IMR-90 (cell line): ENCODE measurements around the gene ZFAND2A. TPM values are rescaled to one million over a fixed set of nuclear protein-coding genes. Genes with fewer than 3 reads are reported as not detected.

ENCODE experiments used
- ATAC-seq: fragments of 200-7000 bp; cut with Tn5 transposase; 2 replicates; pipeline ENCODE4 v1.9.1; 2020; ENCODE audit warnings: low read depth, mild to moderate bottlenecking, moderate library complexity
- BruUV-seq: library from RNA; stranded (reverse); fragments of 400-500 nt; replicated peaks from 2 replicates; lab custom pipeline; 2021; lab: Mats Ljungman, UMichigan
- CTCF ChIA-PET: fragments of 300-600 bp; formaldehyde crosslinking; extraction: SDS; loops from one replicate; lab custom pipeline; 2021; ENCODE audit warnings: antibody characterized with exemption; lab: Yijun Ruan, JAX
- POLR2A ChIA-PET: fragments of 300-600 bp; sonication (Branson Sonifier 250); formaldehyde crosslinking; loops from one replicate; lab custom pipeline; 2022; ENCODE audit warnings: antibody characterized with exemption; ENCODE audit not compliant: unreplicated experiment; lab: Charles Lee
- DNase-seq: peaks from one replicate; pipeline ENCODE4 v3.0.0; 2013
- H2AFZ ChIP-seq: replicated peaks from 2 replicates; pipeline ENCODE3; 2013; ENCODE audit warnings: low read length, mild to moderate bottlenecking; ENCODE audit not compliant: poor library complexity
- H2AK5ac ChIP-seq: 2 replicates; pipeline ENCODE4 v1.6.1; 2013; ENCODE audit warnings: low read depth, low read length, inconsistent platforms
- H2AK9ac ChIP-seq: replicated peaks from 2 replicates; pipeline ENCODE3; 2013; ENCODE audit warnings: mild to moderate bottlenecking, low read depth, low read length, moderate library complexity; ENCODE audit not compliant: poor library complexity
- H2BK120ac ChIP-seq: 2 replicates; pipeline ENCODE4 v1.6.1; 2013; ENCODE audit warnings: low read depth, low read length, inconsistent platforms
- H2BK15ac ChIP-seq: 3 replicates; pipeline ENCODE4 v1.6.1; 2013; ENCODE audit warnings: low read depth, low read length, inconsistent platforms
- H2BK20ac ChIP-seq: 2 replicates; pipeline ENCODE4 v1.6.1; 2013; ENCODE audit warnings: low read depth, mild to moderate bottlenecking, inconsistent platforms, low read length, moderate library complexity
- H2BK5ac ChIP-seq: 2 replicates; pipeline ENCODE4 v1.6.1; 2013; ENCODE audit warnings: mild to moderate bottlenecking, low read depth, low read length, inconsistent platforms; ENCODE audit not compliant: poor library complexity, severe bottlenecking
- H3K14ac ChIP-seq: replicated peaks from 2 replicates; pipeline ENCODE4 v1.6.1; 2013; ENCODE audit warnings: low read depth, low read length, inconsistent platforms
- H3K18ac ChIP-seq: 2 replicates; pipeline ENCODE4 v1.6.1; 2013; ENCODE audit warnings: low read depth, low read length, control low read depth
- H3K23ac ChIP-seq: 2 replicates; pipeline ENCODE4 v1.6.1; 2013; ENCODE audit warnings: low read depth, low read length, inconsistent platforms
- H3K27ac ChIP-seq: 2 replicates; pipeline ENCODE4 v1.5.1; 2013; ENCODE audit warnings: mild to moderate bottlenecking, control low read depth, low read length; ENCODE audit not compliant: insufficient read depth
- H3K27me3 ChIP-seq: 2 replicates; pipeline ENCODE4 v1.6.1; 2013; ENCODE audit warnings: low read length; ENCODE audit not compliant: control insufficient read depth, insufficient read depth
- H3K36me3 ChIP-seq: 2 replicates; pipeline ENCODE4 v1.6.1; 2013; ENCODE audit warnings: low read length, mixed read lengths; ENCODE audit not compliant: control insufficient read depth, insufficient read depth
- H3K4ac ChIP-seq: 2 replicates; pipeline ENCODE4 v1.6.1; 2013; ENCODE audit warnings: low read depth, low read length, inconsistent platforms
- H3K4me1 ChIP-seq: 2 replicates; pipeline ENCODE4 v1.6.1; 2013; ENCODE audit warnings: low read length, mixed read lengths; ENCODE audit not compliant: control insufficient read depth, insufficient read depth
- H3K4me2 ChIP-seq: 2 replicates; pipeline ENCODE4 v1.6.1; 2013; ENCODE audit warnings: low read depth, mild to moderate bottlenecking, control low read depth, low read length, moderate library complexity
- H3K4me3 ChIP-seq: 2 replicates; pipeline ENCODE4 v1.5.1; 2013; ENCODE audit warnings: low read depth, mild to moderate bottlenecking, control low read depth, low read length, moderate library complexity; ENCODE audit not compliant: insufficient read depth
- H3K56ac ChIP-seq: 2 replicates; pipeline ENCODE4 v1.6.1; 2013; ENCODE audit warnings: low read length, inconsistent platforms; ENCODE audit not compliant: insufficient read depth; ENCODE audit errors: extremely low read depth
- H3K79me1 ChIP-seq, 2 experiments: 2 replicates each; pipeline ENCODE4 v1.6.1; 2013; ENCODE audit warnings: low read length in 2 of 2, inconsistent platforms in 1 of 2, low read depth in 1 of 2
- H3K9ac ChIP-seq: 2 replicates; pipeline ENCODE4 v1.6.1; 2013; ENCODE audit warnings: low read depth, low read length, control low read depth
- H3K9me1 ChIP-seq: 2 replicates; pipeline ENCODE4 v1.6.1; 2013; ENCODE audit warnings: low read length, inconsistent platforms; ENCODE audit not compliant: insufficient read depth
- H3K9me3 ChIP-seq: 2 replicates; pipeline ENCODE4 v1.6.1; 2013; ENCODE audit warnings: low read length; ENCODE audit not compliant: control insufficient read depth, insufficient read depth
- H4K20me1 ChIP-seq: 2 replicates; pipeline ENCODE4 v1.6.1; 2013; ENCODE audit warnings: low read length, inconsistent platforms; ENCODE audit not compliant: insufficient read depth
- H4K5ac ChIP-seq: 2 replicates; pipeline ENCODE4 v1.6.1; 2013; ENCODE audit warnings: mild to moderate bottlenecking, low read depth, low read length, control low read depth
- H4K8ac ChIP-seq, 2 experiments: 2 replicates each; pipeline ENCODE4 v1.6.1; 2013; ENCODE audit warnings: low read depth in 2 of 2, low read length in 2 of 2, control low read depth in 1 of 2, inconsistent platforms in 1 of 2
- H4K91ac ChIP-seq: 2 replicates; pipeline ENCODE4 v1.6.1; 2013; ENCODE audit warnings: low read depth, low read length, inconsistent platforms; ENCODE audit not compliant: insufficient read depth
- BHLHE40 ChIP-seq: fragments of 150-350 bp; IDR thresholded peaks from 2 replicates; pipeline ENCODE4 v1.6.1; 2016; ENCODE audit warnings: mild to moderate bottlenecking, low read depth, low read length
- CEBPB ChIP-seq: IDR thresholded peaks from 2 replicates; pipeline ENCODE4 v1.6.1; 2012; ENCODE audit warnings: low read depth, low read length, improper control_type of control experiment
- CHD1 ChIP-seq: IDR thresholded peaks from 2 replicates; pipeline ENCODE4 v1.6.1; 2012; ENCODE audit warnings: low read depth, low read length, improper control_type of control experiment
- CTCF ChIP-seq: conservative IDR thresholded peaks from 2 replicates; pipeline ENCODE4 v1.5.1; 2012; ENCODE audit warnings: mild to moderate bottlenecking, low read depth, low read length, improper control_type of control experiment
- ELK1 ChIP-seq: fragments of 150-350 bp; IDR thresholded peaks from 2 replicates; pipeline ENCODE4 v1.6.1; 2016; ENCODE audit warnings: low read depth, mild to moderate bottlenecking, low read length, moderate library complexity, borderline replicate concordance
- FOS ChIP-seq: fragments of 150-350 bp; IDR thresholded peaks from 2 replicates; pipeline ENCODE4 v1.6.1; 2016; ENCODE audit warnings: low read depth, low read length
- MAFK ChIP-seq: IDR thresholded peaks from 2 replicates; pipeline ENCODE4 v1.6.1; 2012; ENCODE audit warnings: low read depth, low read length, improper control_type of control experiment
- MAZ ChIP-seq: IDR thresholded peaks from 2 replicates; pipeline ENCODE4 v1.6.1; 2012; ENCODE audit warnings: low read depth, mild to moderate bottlenecking, low read length, improper control_type of control experiment, moderate library complexity, borderline replicate concordance
- MXI1 ChIP-seq: IDR thresholded peaks from 2 replicates; pipeline ENCODE4 v1.6.1; 2012; ENCODE audit warnings: low read depth, mild to moderate bottlenecking, low read length, moderate library complexity, borderline replicate concordance
- NFE2L2 ChIP-seq: fragments of 150-350 bp; IDR thresholded peaks from 2 replicates; pipeline ENCODE4 v1.6.1; 2016; ENCODE audit warnings: low read depth, mild to moderate bottlenecking, low read length
- POLR2A ChIP-seq: IDR thresholded peaks from 2 replicates; pipeline ENCODE4 v1.6.1; 2012; ENCODE audit warnings: mild to moderate bottlenecking, low read depth, low read length
- RCOR1 ChIP-seq: IDR thresholded peaks from 2 replicates; pipeline ENCODE4 v1.6.1; 2012; ENCODE audit warnings: mild to moderate bottlenecking, low read length, improper control_type of control experiment; ENCODE audit not compliant: insufficient replicate concordance
- SMC3 ChIP-seq: fragments of 150-350 bp; IDR thresholded peaks from 2 replicates; pipeline ENCODE4 v1.6.1; 2016; ENCODE audit warnings: low read depth, mild to moderate bottlenecking, antibody characterized with exemption, low read length, moderate library complexity
- whole genome bisulfite sequencing, 2 experiments: methylation state at CpG; one replicate each; pipeline versions ENCODE4 v1.1.5 to v1.1.7; 2013; ENCODE audit warnings: missing lambda C conversion rate in 2 of 2; ENCODE audit not compliant: insufficient read length in 1 of 2; ENCODE audit errors: extremely low coverage in 2 of 2; 5-methylcytosine and 5-hydroxymethylcytosine counted together
- dilution Hi-C: fragments of 300-500 bp; cut with HindIII; formaldehyde crosslinking; loops from one replicate; pipeline ENCODE4 v1.14.3; 2018; ENCODE audit warnings: low sequenced_read_pairs; ENCODE audit not compliant: unreplicated experiment
- in situ Hi-C: fragments of 300-500 bp; cut with MboI; formaldehyde crosslinking; loops from 3 replicates; pipeline ENCODE4 v1.14.3; 2019; ENCODE audit warnings: low sequenced_read_pairs, inconsistent platforms, mixed read lengths
- intact Hi-C: fragments of 100-400 bp; cut with micrococcal nuclease; formaldehyde crosslinking; loops from 2 replicates; pipeline ENCODE4 v1.10.0; 2022
- polyA plus RNA-seq, 3 experiments: library from polyadenylated mRNA; depleted of rRNA; stranded (reverse); fragments of >200 nt; gene quantifications; 2 replicates each; pipeline ENCODE4 v1.2.3, GENCODE V29; 2012; ENCODE audit warnings: low replicate concordance in 1 of 3
- total RNA-seq: library from RNA; depleted of rRNA; stranded (reverse); fragments of >200 nt; gene quantifications from 2 replicates; pipeline ENCODE4 v1.2.3, GENCODE V29; 2012

ZFAND2A gene
- total and polyA plus RNA-seq, 2 of the 4 experiments (the other 2 are of a cell fraction), result 11.8 to 28.7 TPM

GRCh38 chr7:1160670-1161021 lies 650 bp upstream of the ZFAND2A start:
- CTCF ChIA-PET, result interaction anchor here (0.7 to 1.7 kb wide), 2 partner anchors 23 to 364 kb away, joined by 4 to 5 read pairs; no protein-coding TSS in a partner anchor
- peak overlapping the region; percentile 86 for H2AK5ac ChIP-seq
- peak overlapping the region; percentile 84 for H4K91ac ChIP-seq
- peak overlapping the region; percentile 96 for H2AFZ ChIP-seq
- peak overlapping the region; percentile 98 for H3K4ac ChIP-seq
- H3K23ac ChIP-seq, result peak overlapping the region; percentile 28; the same call in 1 of the 2 replicates
- peaks cover 10% of the 10 kb centered on the region for H3K4me1 ChIP-seq
- H4K5ac ChIP-seq, result peak overlapping the region; percentile 97
- peak overlapping the region; percentile 98 to 99 for H4K8ac ChIP-seq
- BruUV-seq, result TSS peak; percentile 59
- H2BK5ac ChIP-seq, result peak overlapping the region; percentile 80
- POLR2A ChIA-PET, result interaction anchor here (0.6 kb wide), 1 partner anchor 299 kb away, joined by 5 read pairs; the partner anchor contains the start of gene MICALL2
- peak overlapping the region; percentile 73 for H2BK120ac ChIP-seq
- H3K27ac ChIP-seq, result peak overlapping the region; percentile 93
- DNase-seq, result no peak
- peak overlapping the region; percentile 55; the same call in 1 of the 3 replicates for H2BK15ac ChIP-seq
- peaks cover 22 to 47% of the 10 kb centered on the region in 2 experiments for H3K79me1 ChIP-seq
- H3K4me2 ChIP-seq, result peak overlapping the region; percentile 97
- peak; percentile 7; the same call in 1 of the 2 replicates for ATAC-seq
- peak overlapping the region; percentile 26 for H3K18ac ChIP-seq
- intact Hi-C loops (no loop called here), in situ Hi-C loops (no loop called here), dilution Hi-C loops (no loop called here)
- no peak for TF ChIP-seq MXI1
- no peak for TF ChIP-seq FOS
- no peak for TF ChIP-seq SMC3
- no peak for TF ChIP-seq CTCF
- TF ChIP-seq BHLHE40, result no peak
- TF ChIP-seq MAZ, result no peak
- TF ChIP-seq CHD1, result no peak
- TF ChIP-seq ELK1, result no peak
- TF ChIP-seq CEBPB, result no peak
- TF ChIP-seq MAFK, result no peak
- no peak for TF ChIP-seq RCOR1
- no peak for TF ChIP-seq NFE2L2
- TF ChIP-seq POLR2A, result no peak
- H3K14ac ChIP-seq, result peak overlapping the region; percentile 99
- WGBS, 2 experiments, result 35% methylated on average over 9 of the region's 19 CpGs; no CpG with 5 or more reads in 1 of the 2 experiments
- no peaks in the 10 kb centered on the region for H3K9me3 ChIP-seq
- peak overlapping the region; percentile 96 for H3K9ac ChIP-seq
- H2BK20ac ChIP-seq, result no peak overlapping the region
- peaks cover 9% of the 10 kb centered on the region; the same call in 1 of the 2 replicates for H3K9me1 ChIP-seq
- H2AK9ac ChIP-seq, result peak overlapping the region; percentile 100
- H3K36me3 ChIP-seq, result peaks cover 22% of the 10 kb centered on the region
- peak overlapping the region; percentile 76 for H3K4me3 ChIP-seq
- H3K27me3 ChIP-seq, result no peaks in the 10 kb centered on the region
- H4K20me1 ChIP-seq, result peaks cover 7% of the 10 kb centered on the region
- H3K56ac ChIP-seq, result peak overlapping the region; percentile 58
